HepG2 (cell line): Measurements from ENCODE around the gene CDHR5. TPM values are rescaled to one million over a fixed set of nuclear protein-coding genes. Genes with fewer than 3 reads are reported as not detected.
A peak's percentile ranks its signal among the peaks of the same experiment; 100 is the strongest.

Source experiments
- AKAP8 ChIP-seq: sonication (generic); formaldehyde crosslinking; IDR thresholded peaks from 2 replicates; pipeline ENCODE4 v1.5.1; 2020; ENCODE audit warnings: mild to moderate bottlenecking, missing genetic modification reagents
- GTF3A ChIP-seq: sonication (generic); formaldehyde crosslinking; conservative IDR thresholded peaks from 2 replicates; pipeline ENCODE4 v1.4.0; 2020; ENCODE audit warnings: mild to moderate bottlenecking, missing genetic modification reagents
- HDAC1 ChIP-seq: sonication (generic); formaldehyde crosslinking; IDR thresholded peaks from 2 replicates; pipeline ENCODE4 v1.5.1; 2020; ENCODE audit warnings: mild to moderate bottlenecking, missing genetic modification reagents
- NONO ChIP-seq, 2 experiments: fragments of 450-650 bp in 1 of 2; sonication (generic) in 1 of 2; formaldehyde crosslinking in 1 of 2; IDR thresholded peaks in 1 of 2; conservative IDR thresholded peaks in 1 of 2; 2 replicates each; pipeline versions ENCODE4 v1.6.1 to v1.8.0; 2017 to 2022; ENCODE audit warnings: mild to moderate bottlenecking in 1 of 2, missing genetic modification reagents in 1 of 2, moderate library complexity in 1 of 2
- PLRG1 ChIP-seq: fragments of 450-650 bp; conservative IDR thresholded peaks from 2 replicates; pipeline ENCODE4 v1.6.1; 2016
- SKI ChIP-seq: fragments of 450-650 bp; IDR thresholded peaks from one replicate; pipeline ENCODE4 v1.6.1; 2018; ENCODE audit warnings: mild to moderate bottlenecking; ENCODE audit not compliant: partially characterized antibody
- ZNF225 ChIP-seq: sonication (generic); formaldehyde crosslinking; IDR thresholded peaks from 2 replicates; pipeline ENCODE4 v1.4.0; 2020; ENCODE audit warnings: mild to moderate bottlenecking, missing genetic modification reagents
- polyA plus RNA-seq, 8 experiments: library from polyadenylated mRNA; depleted of rRNA in 3 of 8; stranded (reverse) in 7 of 8; unstranded in 1 of 8; fragments of >200 nt; fragmentation: Illumina TruSeq in 4 of 8; extraction: Trizol in 4 of 8; gene quantifications; 2 replicates each; pipeline versions ENCODE4 v1.2.1 to v1.2.3, GENCODE V29; 2011 to 2016; ENCODE audit warnings: low read depth in 4 of 8, missing spikeins in 1 of 8, mixed read lengths in 1 of 8; ENCODE audit not compliant: insufficient read depth in 1 of 8
- total RNA-seq, 5 experiments: library from RNA; depleted of rRNA; stranded (reverse); fragments of >200 nt; fragmentation: Illumina TruSeq; extraction: Trizol; gene quantifications; 2 replicates each; pipeline ENCODE4 v1.2.3, GENCODE V29; 2016; ENCODE audit warnings: low read depth in 1 of 5
- TF ChIP-seq, protein P1 (sequence below), 2 experiments: sonication (generic) in 1 of 2; formaldehyde crosslinking in 1 of 2; IDR thresholded peaks; 2 replicates each; pipeline versions ENCODE4 v1.4.0 to v1.6.1; 2016 to 2020; ENCODE audit warnings: borderline replicate concordance in 1 of 2, low read depth in 1 of 2, mild to moderate bottlenecking in 1 of 2, missing genetic modification reagents in 1 of 2
- TF ChIP-seq, protein P2 (sequence below): sonication (generic); formaldehyde crosslinking; IDR thresholded peaks from 2 replicates; pipeline ENCODE4 v1.9.0; 2022; ENCODE audit warnings: missing genetic modification reagents, mild to moderate bottlenecking, borderline replicate concordance
- TF ChIP-seq, protein P3 (sequence below): sonication (generic); formaldehyde crosslinking; IDR thresholded peaks from 2 replicates; pipeline ENCODE4 v1.4.0; 2020; ENCODE audit warnings: missing genetic modification reagents
- TF ChIP-seq, protein P4 (sequence below): sonication (generic); formaldehyde crosslinking; conservative IDR thresholded peaks from 2 replicates; pipeline ENCODE4 v1.4.0; 2020; ENCODE audit warnings: missing genetic modification reagents
- TF ChIP-seq, protein P5 (sequence below): sonication (generic); formaldehyde crosslinking; IDR thresholded peaks from 2 replicates; pipeline ENCODE4 v1.4.0; 2020; ENCODE audit warnings: missing genetic modification reagents

CDHR5 gene
- total and polyA plus RNA-seq, 2 of the 13 experiments (the other 11 are each of a cell fraction or from before 2014, with no cell fraction given), result 0.46 to 0.71 TPM

DNA sequence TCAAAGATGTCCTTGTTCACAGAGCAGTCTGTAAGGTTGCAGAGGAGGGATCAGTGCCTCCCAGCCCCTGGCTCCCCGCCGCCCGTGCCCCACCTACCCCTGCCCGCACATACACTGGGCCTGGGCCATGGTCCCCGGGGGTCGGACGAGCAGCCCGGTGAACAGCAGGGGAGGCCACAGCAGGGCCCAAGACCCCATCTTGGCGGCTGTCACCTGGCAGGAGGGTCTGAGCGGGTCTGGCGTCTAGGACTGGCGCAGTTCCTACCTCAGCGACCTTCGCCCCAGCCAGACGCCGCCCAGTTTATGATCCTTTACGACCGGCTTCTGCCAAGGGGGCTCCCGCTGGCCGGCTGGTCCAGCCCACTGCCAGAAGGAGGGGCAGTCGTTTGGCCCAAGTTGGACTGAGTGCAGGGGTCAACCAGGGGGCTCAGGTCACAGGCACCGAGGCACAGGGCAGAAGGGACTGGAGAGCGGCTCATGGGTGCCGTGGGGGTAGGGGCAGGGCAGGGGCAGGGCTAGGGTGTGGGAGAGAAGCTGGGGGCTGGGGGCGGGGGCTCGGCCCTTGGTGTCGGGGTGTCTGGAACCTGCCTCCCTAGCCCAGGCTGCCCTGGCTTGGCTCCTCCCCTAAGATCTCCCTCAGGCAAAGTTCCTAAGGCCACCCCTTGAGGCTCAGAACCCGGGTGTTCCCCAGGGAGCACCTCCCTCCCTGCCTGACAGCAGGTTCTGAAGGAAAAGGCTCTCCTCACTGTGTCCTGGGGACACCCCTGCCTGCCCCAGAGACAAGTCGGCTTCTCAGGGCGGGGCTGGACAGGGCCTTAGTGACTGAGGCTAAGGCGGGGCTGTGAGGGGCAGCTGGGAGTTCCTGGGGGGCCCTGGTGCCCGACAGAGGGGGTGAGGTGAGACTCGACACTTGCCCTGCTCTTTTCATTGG, at the start of gene CDHR5 (continued):
- TF ChIP-seq, protein P1, sequence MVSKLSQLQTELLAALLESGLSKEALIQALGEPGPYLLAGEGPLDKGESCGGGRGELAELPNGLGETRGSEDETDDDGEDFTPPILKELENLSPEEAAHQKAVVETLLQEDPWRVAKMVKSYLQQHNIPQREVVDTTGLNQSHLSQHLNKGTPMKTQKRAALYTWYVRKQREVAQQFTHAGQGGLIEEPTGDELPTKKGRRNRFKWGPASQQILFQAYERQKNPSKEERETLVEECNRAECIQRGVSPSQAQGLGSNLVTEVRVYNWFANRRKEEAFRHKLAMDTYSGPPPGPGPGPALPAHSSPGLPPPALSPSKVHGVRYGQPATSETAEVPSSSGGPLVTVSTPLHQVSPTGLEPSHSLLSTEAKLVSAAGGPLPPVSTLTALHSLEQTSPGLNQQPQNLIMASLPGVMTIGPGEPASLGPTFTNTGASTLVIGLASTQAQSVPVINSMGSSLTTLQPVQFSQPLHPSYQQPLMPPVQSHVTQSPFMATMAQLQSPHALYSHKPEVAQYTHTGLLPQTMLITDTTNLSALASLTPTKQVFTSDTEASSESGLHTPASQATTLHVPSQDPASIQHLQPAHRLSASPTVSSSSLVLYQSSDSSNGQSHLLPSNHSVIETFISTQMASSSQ (IDR thresholded peaks at IDR 0.05; ENCODE audit: low read depth), result no peak
- TF ChIP-seq, protein P1 (CRISPR knock-in tag; IDR thresholded peaks at IDR 0.05; ENCODE audit: borderline replicate concordance), result peak; percentile 34; the same call in 1 of the 2 replicates
- TF ChIP-seq HDAC1 (CRISPR knock-in tag), result 0 out of 2 replicates have a peak, but pooled peaks have one; percentile 17
- peak; percentile 99 for TF ChIP-seq AKAP8 (CRISPR knock-in tag)
- TF ChIP-seq, protein P2, sequence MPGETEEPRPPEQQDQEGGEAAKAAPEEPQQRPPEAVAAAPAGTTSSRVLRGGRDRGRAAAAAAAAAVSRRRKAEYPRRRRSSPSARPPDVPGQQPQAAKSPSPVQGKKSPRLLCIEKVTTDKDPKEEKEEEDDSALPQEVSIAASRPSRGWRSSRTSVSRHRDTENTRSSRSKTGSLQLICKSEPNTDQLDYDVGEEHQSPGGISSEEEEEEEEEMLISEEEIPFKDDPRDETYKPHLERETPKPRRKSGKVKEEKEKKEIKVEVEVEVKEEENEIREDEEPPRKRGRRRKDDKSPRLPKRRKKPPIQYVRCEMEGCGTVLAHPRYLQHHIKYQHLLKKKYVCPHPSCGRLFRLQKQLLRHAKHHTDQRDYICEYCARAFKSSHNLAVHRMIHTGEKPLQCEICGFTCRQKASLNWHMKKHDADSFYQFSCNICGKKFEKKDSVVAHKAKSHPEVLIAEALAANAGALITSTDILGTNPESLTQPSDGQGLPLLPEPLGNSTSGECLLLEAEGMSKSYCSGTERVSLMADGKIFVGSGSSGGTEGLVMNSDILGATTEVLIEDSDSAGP (CRISPR knock-in tag), result peak; percentile 15; the same call in 1 of the 2 replicates
- TF ChIP-seq, protein P3, sequence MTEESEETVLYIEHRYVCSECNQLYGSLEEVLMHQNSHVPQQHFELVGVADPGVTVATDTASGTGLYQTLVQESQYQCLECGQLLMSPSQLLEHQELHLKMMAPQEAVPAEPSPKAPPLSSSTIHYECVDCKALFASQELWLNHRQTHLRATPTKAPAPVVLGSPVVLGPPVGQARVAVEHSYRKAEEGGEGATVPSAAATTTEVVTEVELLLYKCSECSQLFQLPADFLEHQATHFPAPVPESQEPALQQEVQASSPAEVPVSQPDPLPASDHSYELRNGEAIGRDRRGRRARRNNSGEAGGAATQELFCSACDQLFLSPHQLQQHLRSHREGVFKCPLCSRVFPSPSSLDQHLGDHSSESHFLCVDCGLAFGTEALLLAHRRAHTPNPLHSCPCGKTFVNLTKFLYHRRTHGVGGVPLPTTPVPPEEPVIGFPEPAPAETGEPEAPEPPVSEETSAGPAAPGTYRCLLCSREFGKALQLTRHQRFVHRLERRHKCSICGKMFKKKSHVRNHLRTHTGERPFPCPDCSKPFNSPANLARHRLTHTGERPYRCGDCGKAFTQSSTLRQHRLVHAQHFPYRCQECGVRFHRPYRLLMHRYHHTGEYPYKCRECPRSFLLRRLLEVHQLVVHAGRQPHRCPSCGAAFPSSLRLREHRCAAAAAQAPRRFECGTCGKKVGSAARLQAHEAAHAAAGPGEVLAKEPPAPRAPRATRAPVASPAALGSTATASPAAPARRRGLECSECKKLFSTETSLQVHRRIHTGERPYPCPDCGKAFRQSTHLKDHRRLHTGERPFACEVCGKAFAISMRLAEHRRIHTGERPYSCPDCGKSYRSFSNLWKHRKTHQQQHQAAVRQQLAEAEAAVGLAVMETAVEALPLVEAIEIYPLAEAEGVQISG, result no peak
- no peak for TF ChIP-seq ZNF225 (CRISPR knock-in tag)
- no peak for TF ChIP-seq NONO (IDR thresholded peaks at IDR 0.05)
- TF ChIP-seq NONO (CRISPR knock-in tag; conservative IDR thresholded peaks at IDR 0.05), result peak; percentile 48; the same call in 1 of the 2 replicates
- TF ChIP-seq, protein P4, sequence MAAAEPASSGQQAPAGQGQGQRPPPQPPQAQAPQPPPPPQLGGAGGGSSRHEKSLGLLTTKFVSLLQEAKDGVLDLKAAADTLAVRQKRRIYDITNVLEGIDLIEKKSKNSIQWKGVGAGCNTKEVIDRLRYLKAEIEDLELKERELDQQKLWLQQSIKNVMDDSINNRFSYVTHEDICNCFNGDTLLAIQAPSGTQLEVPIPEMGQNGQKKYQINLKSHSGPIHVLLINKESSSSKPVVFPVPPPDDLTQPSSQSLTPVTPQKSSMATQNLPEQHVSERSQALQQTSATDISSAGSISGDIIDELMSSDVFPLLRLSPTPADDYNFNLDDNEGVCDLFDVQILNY (CRISPR knock-in tag), result no peak
- TF ChIP-seq SKI, result peak; percentile 29
- no peak for TF ChIP-seq GTF3A (CRISPR knock-in tag)
- TF ChIP-seq PLRG1, result no peak
- TF ChIP-seq, protein P5, sequence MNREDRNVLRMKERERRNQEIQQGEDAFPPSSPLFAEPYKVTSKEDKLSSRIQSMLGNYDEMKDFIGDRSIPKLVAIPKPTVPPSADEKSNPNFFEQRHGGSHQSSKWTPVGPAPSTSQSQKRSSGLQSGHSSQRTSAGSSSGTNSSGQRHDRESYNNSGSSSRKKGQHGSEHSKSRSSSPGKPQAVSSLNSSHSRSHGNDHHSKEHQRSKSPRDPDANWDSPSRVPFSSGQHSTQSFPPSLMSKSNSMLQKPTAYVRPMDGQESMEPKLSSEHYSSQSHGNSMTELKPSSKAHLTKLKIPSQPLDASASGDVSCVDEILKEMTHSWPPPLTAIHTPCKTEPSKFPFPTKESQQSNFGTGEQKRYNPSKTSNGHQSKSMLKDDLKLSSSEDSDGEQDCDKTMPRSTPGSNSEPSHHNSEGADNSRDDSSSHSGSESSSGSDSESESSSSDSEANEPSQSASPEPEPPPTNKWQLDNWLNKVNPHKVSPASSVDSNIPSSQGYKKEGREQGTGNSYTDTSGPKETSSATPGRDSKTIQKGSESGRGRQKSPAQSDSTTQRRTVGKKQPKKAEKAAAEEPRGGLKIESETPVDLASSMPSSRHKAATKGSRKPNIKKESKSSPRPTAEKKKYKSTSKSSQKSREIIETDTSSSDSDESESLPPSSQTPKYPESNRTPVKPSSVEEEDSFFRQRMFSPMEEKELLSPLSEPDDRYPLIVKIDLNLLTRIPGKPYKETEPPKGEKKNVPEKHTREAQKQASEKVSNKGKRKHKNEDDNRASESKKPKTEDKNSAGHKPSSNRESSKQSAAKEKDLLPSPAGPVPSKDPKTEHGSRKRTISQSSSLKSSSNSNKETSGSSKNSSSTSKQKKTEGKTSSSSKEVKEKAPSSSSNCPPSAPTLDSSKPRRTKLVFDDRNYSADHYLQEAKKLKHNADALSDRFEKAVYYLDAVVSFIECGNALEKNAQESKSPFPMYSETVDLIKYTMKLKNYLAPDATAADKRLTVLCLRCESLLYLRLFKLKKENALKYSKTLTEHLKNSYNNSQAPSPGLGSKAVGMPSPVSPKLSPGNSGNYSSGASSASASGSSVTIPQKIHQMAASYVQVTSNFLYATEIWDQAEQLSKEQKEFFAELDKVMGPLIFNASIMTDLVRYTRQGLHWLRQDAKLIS (CRISPR knock-in tag), result no peak
